HG03520 (cell line): Measurements from ENCODE around the gene RAB8B.
"Not testable (repeated sequence)": the region's sequence is repeated elsewhere in the genome, so short reads cannot be mapped to it uniquely, and the experiment has no call there.

Experiments used
- ATAC-seq: cut with Tn5 transposase; IDR thresholded peaks from one replicate; pipeline ENCODE4 v1.9.1; 2021; ENCODE audit warnings: mild to moderate bottlenecking, moderate library complexity; ENCODE audit not compliant: unreplicated experiment

The RAB8B gene

GRCh38 chr15:63203451-63204090, 14.2 kb downstream of the RAB8B start:
- ATAC-seq, result no peak

GRCh38 chr15:63206079-63206478, 16.7 kb downstream of the RAB8B start:
- ATAC-seq, result no peak

- not testable (repeated sequence) for ATAC-seq
Measured at GRCh38 chr15:63208824-63209223, 19.4 kb downstream of the RAB8B start.

GRCh38 chr15:63210151-63211091, 21.0 kb downstream of the RAB8B start:
- no peak for ATAC-seq

- no peak for ATAC-seq
Measured at GRCh38 chr15:63211092-63211490, 21.7 kb downstream of the RAB8B start.

GRCh38 chr15:63211549-63211948, 22.1 kb downstream of the RAB8B start:
- ATAC-seq, result no peak

- ATAC-seq, result peak; percentile 56
Measured at GRCh38 chr15:63212050-63213004, 22.9 kb downstream of the RAB8B start.

GRCh38 chr15:63218100-63218808, 28.8 kb downstream of the RAB8B start:
- ATAC-seq, result no peak

- no peak for ATAC-seq
Measured at GRCh38 chr15:63219196-63219710, 29.8 kb downstream of the RAB8B start.

- ATAC-seq, result no peak
Measured at GRCh38 chr15:63221346-63221745, 31.9 kb downstream of the RAB8B start.

- ATAC-seq, result no peak
Measured at GRCh38 chr15:63223463-63223862, 34.1 kb downstream of the RAB8B start.

GRCh38 chr15:63225381-63225780, 36.0 kb downstream of the RAB8B start:
- no peak for ATAC-seq

GRCh38 chr15:63226155-63226883, 36.9 kb downstream of the RAB8B start:
- ATAC-seq, result no peak

GRCh38 chr15:63226966-63227401, 37.6 kb downstream of the RAB8B start:
- ATAC-seq, result no peak

- no peak for ATAC-seq
Measured at GRCh38 chr15:63227689-63228088, 38.3 kb downstream of the RAB8B start.

GRCh38 chr15:63231206-63231605, 41.8 kb downstream of the RAB8B start:
- ATAC-seq, result no peak

GRCh38 chr15:63231706-63232105, 42.3 kb downstream of the RAB8B start:
- ATAC-seq, result no peak

- ATAC-seq, result no peak
Measured at GRCh38 chr15:63232405-63232804, 43.0 kb downstream of the RAB8B start.

GRCh38 chr15:63232943-63233342, 43.5 kb downstream of the RAB8B start:
- no peak for ATAC-seq
